ENCODE results near the gene CDK5RAP3. TPM values are rescaled to one million over a fixed set of nuclear protein-coding genes. Genes with fewer than 3 reads are reported as not detected.

CDK5RAP3 gene
- total and polyA plus RNA-seq, 2 experiments from 2014 or later, result 92.6 to 106 TPM

DNA sequence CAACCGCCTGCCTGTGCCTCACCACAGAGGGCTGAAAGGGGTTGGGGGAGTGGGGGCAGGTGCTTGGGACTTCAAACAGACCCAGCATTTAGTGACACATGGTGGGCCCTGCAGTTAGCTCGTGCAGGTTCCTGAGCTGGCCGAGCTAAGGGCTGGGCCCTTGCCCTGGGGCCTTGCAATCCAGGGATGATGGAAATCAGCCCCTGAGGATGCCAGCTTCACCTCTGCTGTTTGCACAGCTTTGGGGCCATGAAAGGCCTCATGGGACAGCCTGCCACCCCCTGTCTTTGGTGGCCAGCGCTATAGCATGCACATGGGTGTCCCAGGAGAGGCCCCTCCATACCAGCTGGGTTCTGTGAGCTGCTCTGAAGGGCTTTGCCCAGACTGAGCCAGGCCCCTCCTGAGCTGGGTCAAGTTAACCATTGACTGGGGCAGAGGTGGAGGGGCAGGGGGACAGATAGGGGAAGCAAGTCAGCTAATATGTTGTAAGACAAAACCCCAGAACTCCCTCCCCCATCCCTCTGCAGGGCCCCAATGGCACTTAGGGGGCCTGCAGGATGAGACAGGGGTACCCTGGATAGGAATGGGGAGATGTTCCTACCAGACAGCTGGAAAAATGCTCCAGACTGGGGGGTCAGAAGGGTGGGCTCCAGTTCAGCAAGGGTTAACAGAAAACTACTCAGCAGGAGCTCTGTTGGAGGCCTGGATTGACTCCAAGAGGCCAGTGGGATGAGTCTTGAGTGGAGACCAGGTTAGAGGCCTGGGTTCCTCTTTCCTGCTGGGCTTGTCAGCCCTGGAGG is 13.9 kb upstream of the CDK5RAP3 start (continued):
- TF ChIP-seq, protein P1, sequence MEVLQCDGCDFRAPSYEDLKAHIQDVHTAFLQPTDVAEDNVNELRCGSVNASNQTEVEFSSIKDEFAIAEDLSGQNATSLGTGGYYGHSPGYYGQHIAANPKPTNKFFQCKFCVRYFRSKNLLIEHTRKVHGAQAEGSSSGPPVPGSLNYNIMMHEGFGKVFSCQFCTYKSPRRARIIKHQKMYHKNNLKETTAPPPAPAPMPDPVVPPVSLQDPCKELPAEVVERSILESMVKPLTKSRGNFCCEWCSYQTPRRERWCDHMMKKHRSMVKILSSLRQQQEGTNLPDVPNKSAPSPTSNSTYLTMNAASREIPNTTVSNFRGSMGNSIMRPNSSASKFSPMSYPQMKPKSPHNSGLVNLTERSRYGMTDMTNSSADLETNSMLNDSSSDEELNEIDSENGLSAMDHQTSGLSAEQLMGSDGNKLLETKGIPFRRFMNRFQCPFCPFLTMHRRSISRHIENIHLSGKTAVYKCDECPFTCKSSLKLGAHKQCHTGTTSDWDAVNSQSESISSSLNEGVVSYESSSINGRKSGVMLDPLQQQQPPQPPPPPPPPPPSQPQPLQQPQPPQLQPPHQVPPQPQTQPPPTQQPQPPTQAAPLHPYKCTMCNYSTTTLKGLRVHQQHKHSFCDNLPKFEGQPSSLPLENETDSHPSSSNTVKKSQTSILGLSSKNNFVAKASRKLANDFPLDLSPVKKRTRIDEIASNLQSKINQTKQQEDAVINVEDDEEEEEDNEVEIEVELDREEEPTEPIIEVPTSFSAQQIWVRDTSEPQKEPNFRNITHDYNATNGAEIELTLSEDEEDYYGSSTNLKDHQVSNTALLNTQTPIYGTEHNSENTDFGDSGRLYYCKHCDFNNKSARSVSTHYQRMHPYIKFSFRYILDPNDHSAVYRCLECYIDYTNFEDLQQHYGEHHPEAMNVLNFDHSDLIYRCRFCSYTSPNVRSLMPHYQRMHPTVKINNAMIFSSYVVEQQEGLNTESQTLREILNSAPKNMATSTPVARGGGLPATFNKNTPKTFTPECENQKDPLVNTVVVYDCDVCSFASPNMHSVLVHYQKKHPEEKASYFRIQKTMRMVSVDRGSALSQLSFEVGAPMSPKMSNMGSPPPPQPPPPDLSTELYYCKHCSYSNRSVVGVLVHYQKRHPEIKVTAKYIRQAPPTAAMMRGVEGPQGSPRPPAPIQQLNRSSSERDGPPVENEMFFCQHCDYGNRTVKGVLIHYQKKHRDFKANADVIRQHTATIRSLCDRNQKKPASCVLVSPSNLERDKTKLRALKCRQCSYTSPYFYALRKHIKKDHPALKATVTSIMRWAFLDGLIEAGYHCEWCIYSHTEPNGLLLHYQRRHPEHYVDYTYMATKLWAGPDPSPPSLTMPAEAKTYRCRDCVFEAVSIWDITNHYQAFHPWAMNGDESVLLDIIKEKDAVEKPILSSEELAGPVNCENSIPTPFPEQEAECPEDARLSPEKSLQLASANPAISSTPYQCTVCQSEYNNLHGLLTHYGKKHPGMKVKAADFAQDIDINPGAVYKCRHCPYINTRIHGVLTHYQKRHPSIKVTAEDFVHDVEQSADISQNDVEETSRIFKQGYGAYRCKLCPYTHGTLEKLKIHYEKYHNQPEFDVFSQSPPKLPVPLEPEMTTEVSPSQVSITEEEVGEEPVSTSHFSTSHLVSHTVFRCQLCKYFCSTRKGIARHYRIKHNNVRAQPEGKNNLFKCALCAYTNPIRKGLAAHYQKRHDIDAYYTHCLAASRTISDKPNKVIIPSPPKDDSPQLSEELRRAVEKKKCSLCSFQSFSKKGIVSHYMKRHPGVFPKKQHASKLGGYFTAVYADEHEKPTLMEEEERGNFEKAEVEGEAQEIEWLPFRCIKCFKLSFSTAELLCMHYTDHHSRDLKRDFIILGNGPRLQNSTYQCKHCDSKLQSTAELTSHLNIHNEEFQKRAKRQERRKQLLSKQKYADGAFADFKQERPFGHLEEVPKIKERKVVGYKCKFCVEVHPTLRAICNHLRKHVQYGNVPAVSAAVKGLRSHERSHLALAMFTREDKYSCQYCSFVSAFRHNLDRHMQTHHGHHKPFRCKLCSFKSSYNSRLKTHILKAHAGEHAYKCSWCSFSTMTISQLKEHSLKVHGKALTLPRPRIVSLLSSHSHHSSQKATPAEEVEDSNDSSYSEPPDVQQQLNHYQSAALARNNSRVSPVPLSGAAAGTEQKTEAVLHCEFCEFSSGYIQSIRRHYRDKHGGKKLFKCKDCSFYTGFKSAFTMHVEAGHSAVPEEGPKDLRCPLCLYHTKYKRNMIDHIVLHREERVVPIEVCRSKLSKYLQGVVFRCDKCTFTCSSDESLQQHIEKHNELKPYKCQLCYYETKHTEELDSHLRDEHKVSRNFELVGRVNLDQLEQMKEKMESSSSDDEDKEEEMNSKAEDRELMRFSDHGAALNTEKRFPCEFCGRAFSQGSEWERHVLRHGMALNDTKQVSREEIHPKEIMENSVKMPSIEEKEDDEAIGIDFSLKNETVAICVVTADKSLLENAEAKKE (CRISPR knock-in tag; IDR thresholded peaks at IDR 0.05), result no peak
- TF ChIP-seq NANOG (IDR thresholded peaks at IDR 0.05; ENCODE audit: borderline replicate concordance) (no peak), JUNB (IDR thresholded peaks at IDR 0.05; ENCODE audit: unreplicated experiment) (no peak), STAT1 (IDR thresholded peaks at IDR 0.05; ENCODE audit: unreplicated experiment) (no peak), POLR2AphosphoS5 (IDR thresholded peaks at IDR 0.05; ENCODE audit: low read depth) (no peak)
- TF ChIP-seq, protein P2, sequence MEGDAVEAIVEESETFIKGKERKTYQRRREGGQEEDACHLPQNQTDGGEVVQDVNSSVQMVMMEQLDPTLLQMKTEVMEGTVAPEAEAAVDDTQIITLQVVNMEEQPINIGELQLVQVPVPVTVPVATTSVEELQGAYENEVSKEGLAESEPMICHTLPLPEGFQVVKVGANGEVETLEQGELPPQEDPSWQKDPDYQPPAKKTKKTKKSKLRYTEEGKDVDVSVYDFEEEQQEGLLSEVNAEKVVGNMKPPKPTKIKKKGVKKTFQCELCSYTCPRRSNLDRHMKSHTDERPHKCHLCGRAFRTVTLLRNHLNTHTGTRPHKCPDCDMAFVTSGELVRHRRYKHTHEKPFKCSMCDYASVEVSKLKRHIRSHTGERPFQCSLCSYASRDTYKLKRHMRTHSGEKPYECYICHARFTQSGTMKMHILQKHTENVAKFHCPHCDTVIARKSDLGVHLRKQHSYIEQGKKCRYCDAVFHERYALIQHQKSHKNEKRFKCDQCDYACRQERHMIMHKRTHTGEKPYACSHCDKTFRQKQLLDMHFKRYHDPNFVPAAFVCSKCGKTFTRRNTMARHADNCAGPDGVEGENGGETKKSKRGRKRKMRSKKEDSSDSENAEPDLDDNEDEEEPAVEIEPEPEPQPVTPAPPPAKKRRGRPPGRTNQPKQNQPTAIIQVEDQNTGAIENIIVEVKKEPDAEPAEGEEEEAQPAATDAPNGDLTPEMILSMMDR (conservative IDR thresholded peaks at IDR 0.05; ENCODE audit: low read depth in 2 of 2), result no peak
